Measurements from ENCODE around the gene RUFY3. TPM values are rescaled to one million over a fixed set of nuclear protein-coding genes. Genes with fewer than 3 reads are reported as not detected.
"Not testable (repeated sequence)": the region's sequence is repeated elsewhere in the genome, so short reads cannot be mapped to it uniquely, and the experiment has no call there.

Gene RUFY3
- total RNA-seq, 1 donor: 64.8 TPM

DNA sequence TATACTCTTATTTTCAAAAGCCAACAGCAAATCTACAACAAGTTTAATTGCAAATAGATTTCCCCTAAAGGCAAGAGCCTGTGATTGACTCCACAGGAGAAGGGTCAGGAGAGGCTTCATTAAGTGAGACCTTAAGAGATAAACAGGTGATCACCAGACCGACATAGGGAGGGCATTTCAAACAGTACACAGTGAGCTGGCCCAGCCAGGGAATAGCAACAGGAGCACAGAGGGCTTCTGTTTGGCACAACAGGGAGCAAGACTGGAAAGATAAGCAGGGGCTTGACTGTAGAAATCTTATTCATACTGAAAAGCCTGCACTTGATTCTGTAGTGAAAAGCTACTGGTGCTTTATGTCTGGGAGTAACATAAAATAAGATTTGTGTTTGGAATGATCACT lies 3.9 kb downstream of the RUFY3 start:
- TF ChIP-seq, protein P1, sequence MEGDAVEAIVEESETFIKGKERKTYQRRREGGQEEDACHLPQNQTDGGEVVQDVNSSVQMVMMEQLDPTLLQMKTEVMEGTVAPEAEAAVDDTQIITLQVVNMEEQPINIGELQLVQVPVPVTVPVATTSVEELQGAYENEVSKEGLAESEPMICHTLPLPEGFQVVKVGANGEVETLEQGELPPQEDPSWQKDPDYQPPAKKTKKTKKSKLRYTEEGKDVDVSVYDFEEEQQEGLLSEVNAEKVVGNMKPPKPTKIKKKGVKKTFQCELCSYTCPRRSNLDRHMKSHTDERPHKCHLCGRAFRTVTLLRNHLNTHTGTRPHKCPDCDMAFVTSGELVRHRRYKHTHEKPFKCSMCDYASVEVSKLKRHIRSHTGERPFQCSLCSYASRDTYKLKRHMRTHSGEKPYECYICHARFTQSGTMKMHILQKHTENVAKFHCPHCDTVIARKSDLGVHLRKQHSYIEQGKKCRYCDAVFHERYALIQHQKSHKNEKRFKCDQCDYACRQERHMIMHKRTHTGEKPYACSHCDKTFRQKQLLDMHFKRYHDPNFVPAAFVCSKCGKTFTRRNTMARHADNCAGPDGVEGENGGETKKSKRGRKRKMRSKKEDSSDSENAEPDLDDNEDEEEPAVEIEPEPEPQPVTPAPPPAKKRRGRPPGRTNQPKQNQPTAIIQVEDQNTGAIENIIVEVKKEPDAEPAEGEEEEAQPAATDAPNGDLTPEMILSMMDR (IDR thresholded peaks at IDR 0.05; ENCODE audit: insufficient read depth, low read length): no peak
- no peak overlapping the region for H3K4me3 ChIP-seq (ENCODE audit: low read depth, low read length)
- no peak for DNase-seq (ENCODE audit: low read depth)

DNA sequence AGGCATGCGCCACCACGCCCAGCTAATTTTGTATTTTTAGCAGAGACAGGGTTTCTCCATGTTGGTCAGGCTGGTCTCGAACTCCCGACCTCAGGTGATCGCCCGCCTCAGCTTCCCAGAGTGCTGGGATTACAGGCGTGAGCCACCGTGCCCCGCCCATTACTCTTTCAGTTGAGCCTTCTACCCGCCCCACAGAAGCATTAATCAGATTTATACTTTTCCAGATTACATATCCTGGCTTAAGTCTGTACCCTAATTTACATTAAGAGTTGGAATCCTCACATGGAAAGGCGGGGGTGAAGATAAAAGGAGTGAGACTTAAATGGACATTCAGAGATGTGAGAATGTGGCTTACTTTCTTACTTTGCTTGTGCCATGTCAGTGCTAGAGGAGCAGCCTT lies 4.8 kb downstream of the RUFY3 start:
- not testable (repeated sequence) for H3K4me3 ChIP-seq (ENCODE audit: low read depth, low read length); DNase-seq (ENCODE audit: low read depth)

DNA sequence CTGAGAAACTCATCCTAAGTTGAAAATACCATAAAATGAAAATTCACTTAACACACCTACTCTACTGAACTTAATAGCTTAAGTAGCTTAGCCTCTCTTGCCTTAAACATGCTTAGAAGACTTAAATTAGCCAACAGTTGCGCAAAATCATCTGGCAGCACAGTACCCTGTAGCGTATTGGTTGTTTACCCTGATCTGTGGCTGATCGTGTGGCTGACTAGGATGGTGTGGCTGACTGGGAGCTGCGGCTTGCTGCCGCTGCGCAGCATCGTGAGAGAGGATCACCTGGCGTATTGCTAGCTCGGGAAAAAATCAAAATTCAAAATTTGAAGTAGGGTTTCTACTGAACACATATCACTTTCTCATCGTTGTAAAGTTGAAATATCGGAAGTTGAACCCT lies 6.3 kb downstream of the RUFY3 start:
- no peak overlapping the region for H3K4me3 ChIP-seq (ENCODE audit: low read depth, low read length)
- no peak for DNase-seq (ENCODE audit: low read depth)
- TF ChIP-seq, protein P1 (IDR thresholded peaks at IDR 0.05; ENCODE audit: insufficient read depth, low read length): no peak

DNA sequence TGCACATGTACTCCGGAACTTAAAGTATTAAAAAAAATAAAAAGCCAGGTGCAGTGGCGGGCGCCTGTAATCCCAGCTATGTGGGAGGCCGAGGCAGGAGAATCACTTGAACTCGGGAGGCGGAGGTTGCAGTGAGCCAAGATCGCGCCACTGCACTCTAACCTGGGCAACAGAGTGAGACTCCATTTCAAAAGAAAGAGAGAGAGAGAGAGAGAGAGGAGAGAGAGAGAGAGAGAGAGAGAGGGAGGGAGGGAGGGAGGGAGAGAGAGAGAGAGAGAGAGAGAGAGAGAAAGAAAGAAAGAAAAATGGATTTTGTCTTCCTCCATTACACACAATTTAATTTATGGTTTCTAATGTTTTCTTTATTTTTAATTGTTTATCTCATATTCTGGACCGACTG lies 11.1 kb downstream of the RUFY3 start:
- H3K4me3 ChIP-seq (ENCODE audit: low read depth, low read length); DNase-seq (ENCODE audit: low read depth): not testable (repeated sequence)

DNA sequence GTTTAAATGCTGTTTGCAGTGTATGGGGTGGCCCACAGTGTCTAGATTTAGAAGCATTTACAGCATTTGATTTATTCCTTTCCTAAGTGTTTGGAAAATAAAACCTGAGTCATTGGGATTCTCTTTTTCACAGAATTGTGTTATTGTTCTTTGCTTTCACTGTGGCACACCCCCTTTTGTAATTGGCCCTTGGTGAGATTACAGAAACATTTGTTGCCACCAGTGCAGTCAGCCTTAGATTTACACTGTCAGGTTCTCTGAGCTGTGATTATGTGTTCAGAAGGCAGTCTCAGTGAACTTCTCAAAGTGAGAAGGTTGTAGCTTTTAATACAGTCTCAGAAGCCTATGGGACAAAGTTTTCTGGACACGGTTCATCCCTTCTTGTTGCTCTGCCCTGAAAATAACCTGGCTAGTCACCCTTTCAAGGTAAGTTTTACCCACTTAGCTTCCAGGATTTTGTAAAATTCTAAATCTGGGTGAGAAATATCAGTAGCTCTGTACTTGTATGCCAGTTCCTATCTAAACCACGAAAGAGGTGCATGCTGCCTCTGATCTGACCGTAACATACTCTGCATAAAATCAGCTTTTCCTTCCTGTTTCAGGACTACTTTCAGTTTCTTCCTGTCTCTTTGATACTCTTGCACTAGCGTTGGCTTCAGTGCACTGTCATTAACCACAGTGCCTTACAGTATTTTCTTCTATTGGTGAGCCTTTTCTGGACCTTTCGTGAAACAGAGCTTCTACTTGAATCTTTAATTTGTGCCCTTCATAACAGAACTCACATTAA lies 12.6 kb downstream of the RUFY3 start:
- H3K4me3 ChIP-seq (ENCODE audit: low read depth, low read length): peak overlapping the region; percentile 48
- TF ChIP-seq, protein P1 (IDR thresholded peaks at IDR 0.05; ENCODE audit: insufficient read depth, low read length): no peak
- DNase-seq (ENCODE audit: low read depth): peak; percentile 63

DNA sequence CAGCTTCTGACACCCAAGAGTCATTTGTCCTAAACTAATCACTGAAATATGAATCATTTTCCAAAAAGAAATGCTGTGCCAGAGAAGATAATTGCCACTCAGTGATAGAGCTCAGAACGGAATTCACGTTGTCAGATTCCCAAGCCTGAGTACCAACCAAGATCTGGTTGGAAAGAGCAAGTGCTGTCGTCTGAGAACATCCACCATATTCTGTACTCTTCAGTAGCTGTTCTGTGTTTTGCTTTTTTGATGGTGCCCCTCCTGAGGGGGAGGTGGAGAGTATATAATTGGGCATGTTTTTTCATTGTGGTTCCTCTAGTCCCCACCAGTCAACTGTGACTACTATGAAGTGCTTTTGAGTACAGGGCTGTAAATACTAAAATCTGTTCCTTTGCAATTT lies 13.2 kb downstream of the RUFY3 start:
- DNase-seq (ENCODE audit: low read depth): no peak
- TF ChIP-seq, protein P1 (IDR thresholded peaks at IDR 0.05; ENCODE audit: insufficient read depth, low read length): no peak
- peak overlapping the region; percentile 48 for H3K4me3 ChIP-seq (ENCODE audit: low read depth, low read length)

DNA sequence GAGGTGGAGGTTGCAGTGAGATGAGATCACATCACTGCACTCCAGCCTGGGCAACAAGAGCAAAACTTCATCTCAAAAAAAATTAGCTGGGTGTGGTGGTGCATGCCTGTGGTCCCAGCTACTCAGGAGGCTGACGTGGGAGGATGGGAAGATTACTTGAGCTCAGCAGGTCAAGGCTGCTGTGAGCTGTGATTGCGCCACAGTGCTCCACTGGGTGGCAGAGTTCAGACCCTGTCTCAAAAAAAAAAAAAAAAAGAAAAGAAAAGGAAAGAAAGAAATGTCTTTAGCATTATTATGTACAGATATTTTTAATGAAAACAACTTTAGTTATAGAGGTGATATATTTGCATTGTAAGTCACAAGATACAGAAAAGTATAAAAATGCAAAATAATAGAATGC lies 14.2 kb downstream of the RUFY3 start:
- H3K4me3 ChIP-seq (ENCODE audit: low read depth, low read length): not testable (repeated sequence)
- DNase-seq (ENCODE audit: low read depth): peak; percentile 68
- TF ChIP-seq, protein P1 (IDR thresholded peaks at IDR 0.05; ENCODE audit: insufficient read depth, low read length): peak; percentile 21

DNA sequence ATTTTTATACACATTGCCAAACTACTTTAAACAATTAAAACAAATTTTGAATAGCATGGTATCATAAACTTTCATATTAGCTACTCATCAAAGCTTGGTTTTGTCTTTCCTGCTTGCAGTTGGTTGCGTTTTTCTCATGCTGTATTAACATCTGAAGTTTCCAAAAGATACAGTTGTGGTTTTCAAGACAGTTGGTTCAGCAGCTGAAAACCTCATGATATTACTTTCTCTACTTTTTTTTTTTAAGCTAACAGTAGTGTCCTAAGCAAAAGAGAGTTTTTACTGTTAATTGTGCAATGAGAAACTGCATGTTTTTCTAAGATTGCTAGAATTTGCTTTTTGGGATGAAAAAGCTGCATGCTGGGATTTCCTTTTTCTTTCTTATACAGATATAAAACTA lies 15.2 kb downstream of the RUFY3 start:
- no peak overlapping the region for H3K4me3 ChIP-seq (ENCODE audit: low read depth, low read length)
- TF ChIP-seq, protein P1 (IDR thresholded peaks at IDR 0.05; ENCODE audit: insufficient read depth, low read length): no peak
- no peak for DNase-seq (ENCODE audit: low read depth)
